Ishikawa (cell line): ENCODE measurements around the gene HCFC1R1.

Experiments
- CEBPB ChIP-seq: IDR thresholded peaks from 2 replicates; pipeline ENCODE4 v1.6.1; 2012
- CREB1 ChIP-seq: IDR thresholded peaks from 2 replicates; pipeline ENCODE4 v1.6.1; 2012; ENCODE audit warnings: low read depth
- EGR1 ChIP-seq: IDR thresholded peaks from 2 replicates; pipeline ENCODE4 v1.6.1; 2012
- EP300 ChIP-seq: IDR thresholded peaks from 2 replicates; pipeline ENCODE4 v1.6.1; 2012; ENCODE audit warnings: borderline replicate concordance
- FOXM1 ChIP-seq: IDR thresholded peaks from 2 replicates; pipeline ENCODE4 v1.6.1; 2012; ENCODE audit warnings: low read depth, borderline replicate concordance
- MAX ChIP-seq: IDR thresholded peaks from 2 replicates; pipeline ENCODE4 v1.6.1; 2012
- NFIC ChIP-seq: IDR thresholded peaks from 2 replicates; pipeline ENCODE4 v1.6.1; 2012
- RAD21 ChIP-seq: IDR thresholded peaks from 2 replicates; pipeline ENCODE4 v1.6.1; 2012; ENCODE audit warnings: low read depth
- REST ChIP-seq: IDR thresholded peaks from 2 replicates; pipeline ENCODE4 v1.6.1; 2012; ENCODE audit warnings: low read depth, mild to moderate bottlenecking
- TAF1 ChIP-seq: IDR thresholded peaks from 2 replicates; pipeline ENCODE4 v1.6.1; 2012; ENCODE audit warnings: low read depth, mild to moderate bottlenecking
- TCF12 ChIP-seq: IDR thresholded peaks from 2 replicates; pipeline ENCODE4 v1.6.1; 2012; ENCODE audit warnings: low read depth
- TEAD4 ChIP-seq: IDR thresholded peaks from 2 replicates; pipeline ENCODE4 v1.6.1; 2012
- YY1 ChIP-seq: IDR thresholded peaks from 2 replicates; pipeline ENCODE4 v1.6.1; 2012; ENCODE audit warnings: low read depth
- ZBTB7A ChIP-seq: IDR thresholded peaks from 2 replicates; pipeline ENCODE4 v1.6.1; 2012; ENCODE audit warnings: low read depth
- TF ChIP-seq, protein P1 (sequence below): IDR thresholded peaks from 2 replicates; pipeline ENCODE4 v1.6.1; 2012

Gene HCFC1R1

GRCh38 chr16:2980227-2981176, 43.2 kb downstream of the HCFC1R1 start, which contains the start of gene PKMYT1:
TSS of gene PKMYT1 (minus strand) at chr16:2980446. CDS start at chr16:2979657, 789 bp downstream.
- TF ChIP-seq NFIC (no peak), CREB1 (no peak), TAF1 (peak; percentile 73), FOXM1 (no peak), TEAD4 (peak; percentile 44; the same call in 1 of the 2 replicates), MAX (peak; percentile 28; the same call in 1 of the 2 replicates), TCF12 (peak; percentile 45; the same call in 1 of the 2 replicates), EGR1 (peak; percentile 96)

- TF ChIP-seq EP300 (no peak), EGR1 (no peak), TEAD4 (no peak), ZBTB7A (no peak; the same call in 1 of the 2 replicates), CEBPB (no peak), YY1 (no peak), TAF1 (no peak), TCF12 (no peak), FOXM1 (no peak), NFIC (no peak), CREB1 (no peak), MAX (no peak), REST (no peak), RAD21 (no peak)
- TF ChIP-seq, protein P1, sequence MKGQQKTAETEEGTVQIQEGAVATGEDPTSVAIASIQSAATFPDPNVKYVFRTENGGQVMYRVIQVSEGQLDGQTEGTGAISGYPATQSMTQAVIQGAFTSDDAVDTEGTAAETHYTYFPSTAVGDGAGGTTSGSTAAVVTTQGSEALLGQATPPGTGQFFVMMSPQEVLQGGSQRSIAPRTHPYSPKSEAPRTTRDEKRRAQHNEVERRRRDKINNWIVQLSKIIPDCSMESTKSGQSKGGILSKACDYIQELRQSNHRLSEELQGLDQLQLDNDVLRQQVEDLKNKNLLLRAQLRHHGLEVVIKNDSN, result no peak
Observed at GRCh38 chr16:2979669-2980226, 44.0 kb downstream of the HCFC1R1 start.

GRCh38 chr16:2977440-2977839, 46.3 kb downstream of the HCFC1R1 start:
- no peak for TF ChIP-seq YY1
- no peak for TF ChIP-seq EGR1
- no peak for TF ChIP-seq TAF1
- TF ChIP-seq CREB1, result no peak
- TF ChIP-seq, protein P1, result no peak
- TF ChIP-seq EP300, result no peak
- no peak for TF ChIP-seq RAD21
- no peak for TF ChIP-seq ZBTB7A
- TF ChIP-seq TCF12, result no peak
- no peak for TF ChIP-seq TEAD4
- TF ChIP-seq NFIC, result no peak
- TF ChIP-seq MAX, result no peak
- no peak for TF ChIP-seq FOXM1
- no peak for TF ChIP-seq CEBPB
- TF ChIP-seq REST, result no peak

GRCh38 chr16:2976673-2977072, 47.1 kb downstream of the HCFC1R1 start:
- TF ChIP-seq TEAD4 (no peak), CEBPB (no peak), TCF12 (no peak), REST (no peak), CREB1 (no peak), ZBTB7A (no peak), TAF1 (no peak), MAX (no peak), FOXM1 (no peak), EP300 (no peak), YY1 (no peak), NFIC (no peak), EGR1 (no peak), RAD21 (no peak)
- TF ChIP-seq, protein P1, result no peak
